Measurements from ENCODE around the gene SUPT3H.

The SUPT3H gene

DNA sequence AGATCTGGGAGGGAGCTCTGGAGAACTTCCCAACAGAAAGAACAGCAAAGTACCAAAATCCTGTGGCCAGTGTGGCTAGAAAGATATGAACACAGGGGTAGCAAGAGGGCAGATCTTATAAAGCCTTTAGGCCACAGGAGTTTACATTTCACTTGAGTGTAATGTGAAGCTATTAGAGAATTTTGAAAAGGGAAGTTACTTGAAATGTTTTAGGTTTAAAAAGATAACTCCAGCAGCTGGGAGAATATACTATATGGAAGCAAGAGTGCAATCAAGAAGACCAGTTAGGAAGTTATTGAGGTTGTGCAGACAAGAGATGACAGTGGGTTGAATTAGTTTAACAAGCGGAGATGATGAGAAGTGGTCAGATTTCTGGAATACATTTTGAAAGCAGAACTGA lies 7.9 kb downstream of the SUPT3H start:
- Histone ChIP-seq H4K12ac (ENCODE audit: low read depth, low read length) (no peak overlapping the region), H3K23ac (ENCODE audit: low read length) (no peak overlapping the region), H3K9ac (ENCODE audit: low read length) (no peak overlapping the region), H2BK120ac (ENCODE audit: insufficient read depth, low read length, poor library complexity) (no peak overlapping the region), H2AK5ac (ENCODE audit: low read length) (no peak overlapping the region), H2AFZ (ENCODE audit: insufficient read depth, low read length, poor library complexity) (no peak overlapping the region), H3K4me2 (ENCODE audit: low read length) (no peak overlapping the region), H3K27ac (ENCODE audit: low read depth, low read length) (no peak overlapping the region), H3K79me2 (ENCODE audit: control insufficient read depth, insufficient read depth, low read length, poor library complexity) (no peaks in the 10 kb centered on the region), H3K9me3 (ENCODE audit: insufficient read depth, low read depth, low read length) (no peaks in the 10 kb centered on the region), H3K18ac (ENCODE audit: low read length) (no peak overlapping the region), H3K27me3 (ENCODE audit: insufficient read depth, low read length) (no peaks in the 10 kb centered on the region), H4K8ac (ENCODE audit: low read depth, low read length) (no peak overlapping the region), H2BK5ac (ENCODE audit: low read depth, low read length, poor library complexity) (no peak overlapping the region), H3K4me3 (ENCODE audit: low read depth, low read length) (no peak overlapping the region), H3K4me1 (ENCODE audit: control insufficient read depth in 1 of 2, insufficient read depth in 2 of 2, low read length in 2 of 2) (no peaks in the 10 kb centered on the region), H3K36me3 (ENCODE audit: control insufficient read depth in 1 of 2, insufficient read depth in 2 of 2, low read length in 2 of 2) (no peaks in the 10 kb centered on the region), H2BK12ac (ENCODE audit: low read length) (no peak overlapping the region), H3K4ac (ENCODE audit: low read depth, low read length) (no peak overlapping the region), H4K91ac (ENCODE audit: low read depth, low read length) (no peak overlapping the region), H3K14ac (ENCODE audit: low read length) (no peak overlapping the region), H3K79me1 (ENCODE audit: low read length) (no peaks in the 10 kb centered on the region)
- WGBS (ENCODE audit: extremely low coverage, insufficient coverage, insufficient read length), result no CpG with 5 or more reads among the region's 1 CpG
- no peak for DNase-seq

DNA sequence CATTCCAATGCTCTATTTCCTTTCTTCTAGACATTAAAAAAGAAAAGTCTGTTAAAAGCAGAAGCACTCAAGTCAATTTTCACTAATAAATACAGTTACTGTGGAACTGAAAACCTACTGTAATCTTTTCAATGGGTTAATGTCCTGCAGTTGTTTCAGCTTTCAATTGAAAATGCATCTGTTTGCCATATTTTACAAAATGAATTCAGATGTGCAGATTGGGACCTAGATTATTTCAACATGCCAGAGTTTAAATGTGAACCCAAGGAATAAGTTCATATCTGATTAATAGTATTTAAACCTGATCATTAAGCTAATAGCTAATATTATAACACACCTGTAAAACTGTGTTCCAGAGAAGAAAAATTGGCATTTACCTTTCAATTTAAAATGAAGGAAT lies 9.7 kb downstream of the SUPT3H start:
- Histone ChIP-seq H3K27ac (ENCODE audit: low read depth, low read length) (no peak overlapping the region), H2BK12ac (ENCODE audit: low read length) (no peak overlapping the region), H3K4me3 (ENCODE audit: low read depth, low read length) (no peak overlapping the region), H3K4ac (ENCODE audit: low read depth, low read length) (no peak overlapping the region), H4K91ac (ENCODE audit: low read depth, low read length) (no peak overlapping the region), H4K8ac (ENCODE audit: low read depth, low read length) (no peak overlapping the region), H3K18ac (ENCODE audit: low read length) (no peak overlapping the region), H3K79me1 (ENCODE audit: low read length) (no peaks in the 10 kb centered on the region), H3K9ac (ENCODE audit: low read length) (no peak overlapping the region), H2BK5ac (ENCODE audit: low read depth, low read length, poor library complexity) (no peak overlapping the region), H3K79me2 (ENCODE audit: control insufficient read depth, insufficient read depth, low read length, poor library complexity) (no peaks in the 10 kb centered on the region), H4K12ac (ENCODE audit: low read depth, low read length) (no peak overlapping the region), H2BK120ac (ENCODE audit: insufficient read depth, low read length, poor library complexity) (no peak overlapping the region), H2AK5ac (ENCODE audit: low read length) (no peak overlapping the region), H3K27me3 (ENCODE audit: insufficient read depth, low read length) (no peaks in the 10 kb centered on the region), H3K4me1 (ENCODE audit: control insufficient read depth in 1 of 2, insufficient read depth in 2 of 2, low read length in 2 of 2) (no peaks in the 10 kb centered on the region), H2AFZ (ENCODE audit: insufficient read depth, low read length, poor library complexity) (no peak overlapping the region), H3K14ac (ENCODE audit: low read length) (no peak overlapping the region), H3K4me2 (ENCODE audit: low read length) (no peak overlapping the region), H3K23ac (ENCODE audit: low read length) (no peak overlapping the region), H3K9me3 (ENCODE audit: insufficient read depth, low read depth, low read length) (no peaks in the 10 kb centered on the region), H3K36me3 (ENCODE audit: control insufficient read depth in 1 of 2, insufficient read depth in 2 of 2, low read length in 2 of 2) (no peaks in the 10 kb centered on the region)
- no peak for DNase-seq

DNA sequence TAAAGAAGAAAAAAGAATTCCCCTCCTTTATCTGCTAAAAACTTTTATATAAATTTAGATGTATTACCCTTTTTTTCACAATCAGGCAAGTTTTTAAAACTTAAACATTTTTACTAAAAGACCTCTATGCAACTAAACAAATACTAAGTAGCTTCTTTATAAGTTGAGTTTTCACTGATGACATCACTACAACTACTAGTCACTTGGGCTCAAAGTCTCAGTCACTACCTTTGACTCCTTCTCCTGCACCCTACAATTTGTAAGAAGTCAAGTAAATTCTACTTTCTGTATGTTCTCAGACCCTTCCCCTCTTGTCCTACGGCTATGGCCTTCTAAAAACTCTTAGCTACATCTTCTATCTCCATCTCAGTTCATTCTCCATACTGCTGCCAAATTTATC lies 11.2 kb downstream of the SUPT3H start:
- WGBS (ENCODE audit: extremely low coverage, insufficient coverage, insufficient read length), result no CpG with 5 or more reads among the region's 1 CpG

DNA sequence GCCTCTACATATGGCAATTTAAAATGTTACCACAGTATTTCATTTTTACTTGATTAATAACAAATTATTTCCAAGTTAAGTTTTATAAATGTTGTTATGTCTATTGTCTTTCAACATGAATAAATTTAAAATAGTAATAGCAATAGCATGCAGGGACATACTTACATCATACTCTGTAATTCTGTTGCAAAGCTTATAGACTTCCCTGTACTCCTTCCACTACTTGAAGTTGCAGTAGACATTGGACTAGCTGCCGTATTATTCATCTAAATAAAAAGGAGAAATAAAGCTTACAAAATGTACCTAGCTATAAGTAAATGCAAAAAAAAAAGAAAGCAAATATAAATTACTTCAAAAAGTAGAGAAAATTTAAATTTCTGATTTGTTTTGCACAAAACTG lies 12.7 kb downstream of the SUPT3H start:
- DNase-seq, result no peak
- no peak overlapping the region for H3K4ac ChIP-seq (ENCODE audit: low read depth, low read length)
- H3K9ac ChIP-seq (ENCODE audit: low read length), result no peak overlapping the region
- no peaks in the 10 kb centered on the region for H3K79me2 ChIP-seq (ENCODE audit: control insufficient read depth, insufficient read depth, low read length, poor library complexity)
- H2BK12ac ChIP-seq (ENCODE audit: low read length), result no peak overlapping the region
- H4K8ac ChIP-seq (ENCODE audit: low read depth, low read length), result no peak overlapping the region
- WGBS (ENCODE audit: extremely low coverage, insufficient coverage, insufficient read length), result no CpG with 5 or more reads among the region's 1 CpG
- no peak overlapping the region for H2AK5ac ChIP-seq (ENCODE audit: low read length)
- H3K4me2 ChIP-seq (ENCODE audit: low read length), result no peak overlapping the region
- no peaks in the 10 kb centered on the region for H3K79me1 ChIP-seq (ENCODE audit: low read length)
- no peak overlapping the region for H3K18ac ChIP-seq (ENCODE audit: low read length)
- no peak overlapping the region for H2BK5ac ChIP-seq (ENCODE audit: low read depth, low read length, poor library complexity)
- H3K4me3 ChIP-seq (ENCODE audit: low read depth, low read length), result no peak overlapping the region
- H4K91ac ChIP-seq (ENCODE audit: low read depth, low read length), result no peak overlapping the region
- H3K27ac ChIP-seq (ENCODE audit: low read depth, low read length), result no peak overlapping the region
- H3K36me3 ChIP-seq (ENCODE audit: control insufficient read depth in 1 of 2, insufficient read depth in 2 of 2, low read length in 2 of 2), result no peaks in the 10 kb centered on the region
- H2AFZ ChIP-seq (ENCODE audit: insufficient read depth, low read length, poor library complexity), result no peak overlapping the region
- no peak overlapping the region for H3K23ac ChIP-seq (ENCODE audit: low read length)
- no peaks in the 10 kb centered on the region for H3K9me3 ChIP-seq (ENCODE audit: insufficient read depth, low read depth, low read length)
- no peaks in the 10 kb centered on the region for H3K4me1 ChIP-seq (ENCODE audit: control insufficient read depth in 1 of 2, insufficient read depth in 2 of 2, low read length in 2 of 2)
- no peak overlapping the region for H4K12ac ChIP-seq (ENCODE audit: low read depth, low read length)
- H3K14ac ChIP-seq (ENCODE audit: low read length), result no peak overlapping the region
- no peaks in the 10 kb centered on the region for H3K27me3 ChIP-seq (ENCODE audit: insufficient read depth, low read length)
- H2BK120ac ChIP-seq (ENCODE audit: insufficient read depth, low read length, poor library complexity), result no peak overlapping the region

More for the DNA sequence above, 11.2 kb downstream of the SUPT3H start:
- Histone ChIP-seq H2BK120ac (ENCODE audit: insufficient read depth, low read length, poor library complexity) (no peak overlapping the region), H3K36me3 (ENCODE audit: control insufficient read depth in 1 of 2, insufficient read depth in 2 of 2, low read length in 2 of 2) (no peaks in the 10 kb centered on the region), H3K79me1 (ENCODE audit: low read length) (no peaks in the 10 kb centered on the region), H3K27me3 (ENCODE audit: insufficient read depth, low read length) (no peaks in the 10 kb centered on the region), H3K79me2 (ENCODE audit: control insufficient read depth, insufficient read depth, low read length, poor library complexity) (no peaks in the 10 kb centered on the region), H4K8ac (ENCODE audit: low read depth, low read length) (no peak overlapping the region), H3K4me3 (ENCODE audit: low read depth, low read length) (no peak overlapping the region), H3K14ac (ENCODE audit: low read length) (no peak overlapping the region), H3K4me2 (ENCODE audit: low read length) (no peak overlapping the region), H3K23ac (ENCODE audit: low read length) (no peak overlapping the region), H2BK12ac (ENCODE audit: low read length) (no peak overlapping the region), H2AFZ (ENCODE audit: insufficient read depth, low read length, poor library complexity) (no peak overlapping the region), H3K27ac (ENCODE audit: low read depth, low read length) (no peak overlapping the region), H3K4ac (ENCODE audit: low read depth, low read length) (no peak overlapping the region), H3K9me3 (ENCODE audit: insufficient read depth, low read depth, low read length) (no peaks in the 10 kb centered on the region), H3K4me1 (ENCODE audit: control insufficient read depth in 1 of 2, insufficient read depth in 2 of 2, low read length in 2 of 2) (no peaks in the 10 kb centered on the region), H3K9ac (ENCODE audit: low read length) (no peak overlapping the region), H2BK5ac (ENCODE audit: low read depth, low read length, poor library complexity) (no peak overlapping the region), H4K91ac (ENCODE audit: low read depth, low read length) (no peak overlapping the region), H4K12ac (ENCODE audit: low read depth, low read length) (no peak overlapping the region), H3K18ac (ENCODE audit: low read length) (no peak overlapping the region), H2AK5ac (ENCODE audit: low read length) (no peak overlapping the region)
- no peak for DNase-seq

DNA sequence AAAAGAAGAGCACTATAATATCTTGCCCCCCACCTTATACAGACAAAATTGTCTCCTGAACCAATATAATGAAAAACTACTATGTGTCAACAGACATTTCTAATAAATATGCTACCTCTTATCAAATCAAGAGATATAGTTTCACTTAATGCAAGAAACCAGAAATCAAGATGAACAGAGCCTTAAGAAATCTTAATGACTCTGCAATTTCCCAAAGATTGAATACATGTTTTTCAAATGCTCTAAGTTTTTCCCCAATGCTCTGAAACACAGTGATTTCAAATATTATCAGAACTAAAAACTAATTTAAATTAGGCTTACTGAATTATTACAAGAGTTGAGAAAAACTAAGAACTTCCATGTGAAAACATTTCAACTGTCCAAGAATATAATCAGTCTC lies 13.3 kb downstream of the SUPT3H start:
- no peak for DNase-seq
- H3K79me1 ChIP-seq (ENCODE audit: low read length), result no peaks in the 10 kb centered on the region
- no peak overlapping the region for H3K4ac ChIP-seq (ENCODE audit: low read depth, low read length)
- no peak overlapping the region for H3K4me2 ChIP-seq (ENCODE audit: low read length)
- H2AFZ ChIP-seq (ENCODE audit: insufficient read depth, low read length, poor library complexity), result no peak overlapping the region
- H2BK120ac ChIP-seq (ENCODE audit: insufficient read depth, low read length, poor library complexity), result no peak overlapping the region
- no peak overlapping the region for H3K9ac ChIP-seq (ENCODE audit: low read length)
- no peak overlapping the region for H2AK5ac ChIP-seq (ENCODE audit: low read length)
- no peak overlapping the region for H3K23ac ChIP-seq (ENCODE audit: low read length)
- no peaks in the 10 kb centered on the region for H3K79me2 ChIP-seq (ENCODE audit: control insufficient read depth, insufficient read depth, low read length, poor library complexity)
- H4K91ac ChIP-seq (ENCODE audit: low read depth, low read length), result no peak overlapping the region
- H4K8ac ChIP-seq (ENCODE audit: low read depth, low read length), result no peak overlapping the region
- no peaks in the 10 kb centered on the region for H3K4me1 ChIP-seq (ENCODE audit: control insufficient read depth in 1 of 2, insufficient read depth in 2 of 2, low read length in 2 of 2)
- no peaks in the 10 kb centered on the region for H3K27me3 ChIP-seq (ENCODE audit: insufficient read depth, low read length)
- no peak overlapping the region for H2BK5ac ChIP-seq (ENCODE audit: low read depth, low read length, poor library complexity)
- H4K12ac ChIP-seq (ENCODE audit: low read depth, low read length), result no peak overlapping the region
- no peak overlapping the region for H3K18ac ChIP-seq (ENCODE audit: low read length)
- no peak overlapping the region for H2BK12ac ChIP-seq (ENCODE audit: low read length)
- no peak overlapping the region for H3K14ac ChIP-seq (ENCODE audit: low read length)
- H3K27ac ChIP-seq (ENCODE audit: low read depth, low read length), result no peak overlapping the region
- no peaks in the 10 kb centered on the region for H3K9me3 ChIP-seq (ENCODE audit: insufficient read depth, low read depth, low read length)
- no peaks in the 10 kb centered on the region for H3K36me3 ChIP-seq (ENCODE audit: control insufficient read depth in 1 of 2, insufficient read depth in 2 of 2, low read length in 2 of 2)
- no peak overlapping the region for H3K4me3 ChIP-seq (ENCODE audit: low read depth, low read length)

Measured in trophoblast cell (in vitro differentiated cells and primary cell).